ENCODE data around the gene SPDEF. TPM values are rescaled to one million over a fixed set of nuclear protein-coding genes. Genes with fewer than 3 reads are reported as not detected.

The SPDEF gene
- polyA plus RNA-seq, 3 donors, result 0.05 TPM; not detected in 2

GRCh38 chr6:34562350-34562749 lies 6.2 kb upstream of the SPDEF start:
- DNase-seq, result no peak
- Mint-ChIP-seq H3K4me3 (no peak overlapping the region), H3K36me3 (no peaks in the 10 kb centered on the region), H3K9me3 (peaks cover 0 to 5% (median 2%) of the 10 kb centered on the region in 7 donors), H3K27ac (no peak overlapping the region), H3K4me1 (no peaks in the 10 kb centered on the region), H3K27me3 (ENCODE audit: low read depth in 3 of 3) (peaks cover 1 to 4% (median 3%) of the 10 kb centered on the region in 3 donors)
- no peaks in the 10 kb centered on the region for H4K20me1 ChIP-seq (ENCODE audit: insufficient read depth, low read length)
- no peaks in the 10 kb centered on the region for H3K36me3 ChIP-seq (replicated peaks in 1 of 2; ENCODE audit: control insufficient read depth in 1 of 2, insufficient read depth in 2 of 2, low read length in 2 of 2)
- no peak overlapping the region for H2AFZ ChIP-seq (ENCODE audit: insufficient read depth, low read depth, low read length, poor library complexity, severe bottlenecking)
- no peaks in the 10 kb centered on the region for H3K27me3 ChIP-seq (ENCODE audit: control insufficient read depth in 2 of 2, insufficient read depth in 2 of 2, low read length in 2 of 2)
- TF ChIP-seq CTCF (IDR thresholded peaks at IDR 0.05), result no peak
- no peaks in the 10 kb centered on the region for H3K9me3 ChIP-seq (replicated peaks in 1 of 2; ENCODE audit: control insufficient read depth in 1 of 2, insufficient read depth in 1 of 2, low read length in 2 of 2)
- intact Hi-C loops (cut with micrococcal nuclease), result no loop called here
- H3K4me1 ChIP-seq (ENCODE audit: control insufficient read depth in 1 of 2, insufficient read depth in 2 of 2, low read length in 2 of 2), result no peaks in the 10 kb centered on the region
- 93% methylated on average over 8 of the region's 10 CpGs for WGBS (ENCODE audit: insufficient coverage)
- no peak overlapping the region for H3K4me3 ChIP-seq (replicated peaks in 1 of 3; ENCODE audit: low read depth in 2 of 3, low read length in 3 of 3)
- H3K4me2 ChIP-seq (replicated peaks; ENCODE audit: extremely low read depth, low read length, poor library complexity, severe bottlenecking), result no peak overlapping the region
- no peak overlapping the region for H3K27ac ChIP-seq (ENCODE audit: low read depth in 1 of 2, low read length in 2 of 2)
- no peak overlapping the region for H3K9ac ChIP-seq (ENCODE audit: insufficient read depth, low read length, poor library complexity, severe bottlenecking)
- no peaks in the 10 kb centered on the region for H3K79me2 ChIP-seq (ENCODE audit: insufficient read depth, low read length)

GRCh38 chr6:34561227-34561530 lies 5.0 kb upstream of the SPDEF start:
- intact Hi-C loops (cut with micrococcal nuclease), result no loop called here
- no peak for TF ChIP-seq CTCF (IDR thresholded peaks at IDR 0.05)
- no peaks in the 10 kb centered on the region for H3K4me1 ChIP-seq (ENCODE audit: control insufficient read depth in 1 of 2, insufficient read depth in 2 of 2, low read length in 2 of 2)

More at GRCh38 chr6:34561227-34561530, 5.0 kb upstream of the SPDEF start:
- Histone ChIP-seq H3K27me3 (ENCODE audit: control insufficient read depth in 2 of 2, insufficient read depth in 2 of 2, low read length in 2 of 2) (no peaks in the 10 kb centered on the region), H3K36me3 (replicated peaks in 1 of 2; ENCODE audit: control insufficient read depth in 1 of 2, insufficient read depth in 2 of 2, low read length in 2 of 2) (no peaks in the 10 kb centered on the region), H2AFZ (ENCODE audit: insufficient read depth, low read depth, low read length, poor library complexity, severe bottlenecking) (no peak overlapping the region), H4K20me1 (ENCODE audit: insufficient read depth, low read length) (no peaks in the 10 kb centered on the region), H3K9ac (ENCODE audit: insufficient read depth, low read length, poor library complexity, severe bottlenecking) (no peak overlapping the region), H3K4me3 (replicated peaks in 1 of 3; ENCODE audit: low read depth in 2 of 3, low read length in 3 of 3) (no peak overlapping the region), H3K79me2 (ENCODE audit: insufficient read depth, low read length) (no peaks in the 10 kb centered on the region), H3K4me2 (replicated peaks; ENCODE audit: extremely low read depth, low read length, poor library complexity, severe bottlenecking) (no peak overlapping the region), H3K27ac (ENCODE audit: low read depth in 1 of 2, low read length in 2 of 2) (no peak overlapping the region), H3K9me3 (replicated peaks in 1 of 2; ENCODE audit: control insufficient read depth in 1 of 2, insufficient read depth in 1 of 2, low read length in 2 of 2) (no peaks in the 10 kb centered on the region)
- H3K4me3 Mint-ChIP-seq, result no peak overlapping the region
- no peaks in the 10 kb centered on the region for H3K36me3 Mint-ChIP-seq
- no peaks in the 10 kb centered on the region for H3K4me1 Mint-ChIP-seq
- 92% methylated on average over 2 of the region's 2 CpGs for WGBS (ENCODE audit: insufficient coverage)
- DNase-seq, result no peak
- H3K27ac Mint-ChIP-seq, result no peak overlapping the region
- peaks cover 0 to 5% (median 2%) of the 10 kb centered on the region in 7 donors for H3K9me3 Mint-ChIP-seq
- H3K27me3 Mint-ChIP-seq (ENCODE audit: low read depth in 3 of 3), result peaks cover 1 to 5% (median 4%) of the 10 kb centered on the region in 3 donors

All from CD14-positive monocyte (primary cell).